T-helper 2 cell treated with Interferon-gamma antibody and Interleukin-4, amounts not matched to agents 100 ng/mL and 5 ng/mL, for 36 hours (primary cell): ENCODE measurements around the gene RPS6KL1. TPM values are rescaled to one million over a fixed set of nuclear protein-coding genes. Genes with fewer than 3 reads are reported as not detected.
"Not testable (repeated sequence)": the region's sequence is repeated elsewhere in the genome, so short reads cannot be mapped to it uniquely, and the experiment has no call there.

Experiments used
- intact Hi-C: fragments of 100-400 bp; cut with micrococcal nuclease; formaldehyde crosslinking; loops from one replicate; pipeline ENCODE4 v1.15.1; 2023
- total RNA-seq: library from RNA; stranded (reverse); gene quantifications from 2 replicates; pipeline ENCODE4 v1.2.3, GENCODE V29; 2022

RPS6KL1 gene
- total RNA-seq, 1 donor from 2014 or later = 9.4 TPM

- intact Hi-C loops = no loop called here
Measured at GRCh38 chr14:74938531-74939495, 15.8 kb upstream of the RPS6KL1 start.

- intact Hi-C loops = no loop called here
Measured at GRCh38 chr14:74937171-74937570, 14.1 kb upstream of the RPS6KL1 start.

- intact Hi-C loops = no loop called here
Measured at GRCh38 chr14:74936731-74937130, 13.7 kb upstream of the RPS6KL1 start.

- intact Hi-C loops = no loop called here
Measured at GRCh38 chr14:74936151-74936550, 13.1 kb upstream of the RPS6KL1 start.

GRCh38 chr14:74935360-74935680 is 12.3 kb upstream of the RPS6KL1 start:
- intact Hi-C loops = no loop called here

GRCh38 chr14:74934476-74935359 is 11.7 kb upstream of the RPS6KL1 start:
- intact Hi-C loops = no loop called here

DNA sequence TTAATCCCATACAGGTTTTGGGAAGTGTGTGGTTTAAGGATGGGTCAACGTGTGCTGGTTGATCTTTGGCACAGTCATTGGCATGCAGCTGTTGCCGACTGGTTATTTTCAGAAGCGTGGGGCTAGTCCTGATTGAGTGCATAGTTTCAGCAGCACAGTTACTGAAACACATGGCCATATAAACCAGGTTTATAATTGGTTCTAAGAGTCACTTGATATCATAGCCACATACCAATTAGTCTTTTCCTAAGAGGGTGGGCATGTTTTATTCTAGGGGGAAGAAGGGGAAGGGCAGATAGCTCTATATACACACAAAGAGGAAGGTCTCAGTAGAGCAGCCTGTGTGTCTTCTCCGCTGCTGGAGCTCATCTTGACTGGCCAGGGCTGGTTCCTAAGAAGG is 11.0 kb upstream of the RPS6KL1 start:
- intact Hi-C loops = no loop called here

GRCh38 chr14:74932936-74933335 is 9.9 kb upstream of the RPS6KL1 start:
- intact Hi-C loops = not testable (repeated sequence)

DNA sequence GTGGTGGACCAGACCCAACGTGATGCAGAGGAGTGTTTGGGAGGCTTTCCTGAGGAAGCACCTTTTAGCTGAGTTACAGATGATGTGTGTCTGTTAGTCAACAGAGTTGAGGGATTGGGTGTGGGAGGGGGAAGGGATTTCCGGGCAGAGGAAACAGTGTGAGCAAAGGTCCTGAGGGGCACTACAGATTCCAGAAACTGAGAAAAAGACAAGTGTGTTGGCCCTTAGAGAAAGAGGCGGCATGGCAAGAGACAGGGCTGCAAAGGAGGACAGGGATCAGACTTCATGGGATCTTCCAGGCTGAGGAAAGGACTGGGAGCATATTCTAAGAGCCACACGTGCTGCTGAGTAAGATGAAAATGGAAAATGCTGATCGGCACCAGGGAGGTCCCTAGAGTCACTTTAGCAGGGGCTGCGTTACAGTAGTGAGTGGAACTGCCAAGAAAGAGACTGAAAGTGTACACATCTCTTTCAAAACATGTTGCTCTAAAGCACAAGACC is 9.4 kb upstream of the RPS6KL1 start:
- intact Hi-C loops = no loop called here

DNA sequence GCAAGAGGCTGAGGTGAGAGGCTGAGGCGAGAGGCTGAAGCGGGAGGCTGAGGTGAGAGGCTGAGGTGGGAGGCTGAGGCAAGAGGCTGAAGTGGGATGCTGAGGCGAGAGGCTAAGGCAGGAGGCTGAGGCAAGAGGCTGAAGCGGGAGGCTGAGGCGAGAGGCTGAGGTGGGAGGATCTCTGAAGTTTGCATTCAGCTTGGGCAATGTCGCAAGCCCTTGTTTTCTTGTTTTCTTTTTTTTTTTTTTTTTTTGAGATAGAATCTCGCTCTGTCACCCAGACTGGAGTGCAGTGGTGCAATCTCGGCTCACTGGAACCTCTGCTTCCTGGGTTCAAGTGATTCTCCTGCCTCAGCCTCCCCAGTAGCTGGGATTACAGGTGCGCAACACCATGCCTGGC is 8.7 kb upstream of the RPS6KL1 start:
- intact Hi-C loops = not testable (repeated sequence)

- intact Hi-C loops = no loop called here
Measured at GRCh38 chr14:74929242-74929641, 6.2 kb upstream of the RPS6KL1 start.

DNA sequence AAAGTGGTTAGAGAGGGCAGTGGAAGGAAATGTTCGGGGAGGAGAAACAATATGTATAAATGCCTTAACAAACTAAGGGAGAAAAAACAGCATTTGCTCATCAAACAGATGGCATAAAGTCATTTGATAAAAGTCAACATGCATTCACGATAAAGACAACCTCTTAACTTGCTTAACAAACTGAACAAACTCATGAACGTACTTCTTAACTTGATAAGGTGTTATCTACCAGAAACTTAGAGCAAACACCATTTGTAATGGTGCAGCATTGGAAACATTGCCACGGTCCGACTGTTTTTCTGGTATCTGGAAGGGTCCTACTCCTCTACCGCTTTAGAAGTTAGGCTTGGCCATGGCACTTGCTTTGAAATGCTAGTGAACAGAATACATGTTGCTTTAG is 4.2 kb upstream of the RPS6KL1 start:
- intact Hi-C loops = no loop called here

DNA sequence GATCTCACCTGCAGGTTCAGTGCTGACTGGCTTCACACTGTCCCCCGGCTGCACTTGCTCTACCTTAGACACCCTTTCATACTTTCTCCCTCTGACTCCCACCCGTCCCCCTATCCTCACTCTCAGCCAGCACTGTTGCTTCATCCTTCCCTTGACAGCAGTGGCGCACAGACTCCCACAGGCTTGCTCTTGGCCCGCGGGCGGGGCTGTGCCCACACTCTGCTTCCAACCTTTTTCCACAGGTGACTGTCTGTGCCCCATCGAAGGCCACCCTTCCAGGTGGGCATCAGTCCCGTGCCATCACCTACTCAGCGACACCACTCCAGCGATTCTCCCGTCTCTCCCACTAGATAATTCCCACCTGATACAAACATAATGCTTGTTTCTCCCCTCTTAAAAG is 1.0 kb upstream of the RPS6KL1 start:
- intact Hi-C loops = no loop called here

GRCh38 chr14:74921987-74922751 is 891 bp downstream of the RPS6KL1 start:
- intact Hi-C loops = no loop called here

DNA sequence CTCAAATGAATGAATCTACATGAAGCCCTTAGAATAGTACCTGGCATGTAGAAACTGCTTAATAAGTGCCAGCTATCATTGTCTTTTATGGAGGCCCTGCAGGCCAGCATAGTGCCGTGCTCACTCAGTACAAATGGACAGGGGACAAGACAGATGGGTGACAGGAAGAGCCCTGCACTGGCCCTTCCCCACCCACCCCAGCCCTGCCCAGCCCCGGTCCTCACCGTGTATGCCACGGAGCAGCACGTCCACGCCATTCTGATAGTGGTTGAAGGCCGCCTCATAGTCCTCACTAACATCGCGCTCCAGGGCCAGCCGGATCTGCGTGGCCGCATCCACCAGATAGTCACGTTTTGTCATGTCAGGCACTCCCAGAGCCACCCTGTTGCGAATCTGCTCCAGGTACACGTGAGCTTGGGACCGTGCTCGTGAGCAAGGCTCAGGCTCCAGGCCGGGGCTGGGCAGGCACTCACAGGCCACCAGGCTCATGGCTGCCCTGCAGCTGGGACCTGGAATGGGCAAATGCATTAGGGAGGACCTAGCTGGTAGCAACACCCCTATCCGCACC is 1.9 kb downstream of the RPS6KL1 start:
- intact Hi-C loops = no loop called here

DNA sequence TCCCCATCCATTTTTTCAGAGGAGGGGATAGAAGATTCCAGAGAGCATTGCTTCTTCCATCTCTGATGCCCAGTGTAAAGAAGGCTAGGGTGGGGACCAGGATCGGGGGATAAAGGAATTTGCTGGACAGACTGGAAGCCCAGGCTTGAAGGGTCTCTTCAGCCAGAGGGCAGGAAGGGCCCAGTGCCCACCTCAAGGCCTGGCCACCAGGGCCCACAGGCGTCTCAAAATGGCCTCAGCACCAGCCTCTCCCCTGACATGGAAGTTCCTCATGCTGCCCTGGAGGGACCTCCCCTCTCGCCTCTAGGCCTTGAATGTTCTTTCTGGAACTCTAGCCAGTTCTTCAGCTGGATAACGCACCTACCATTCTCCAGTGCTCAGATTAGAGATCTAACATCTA is 2.8 kb downstream of the RPS6KL1 start:
- intact Hi-C loops = no loop called here

GRCh38 chr14:74919421-74920165 is 3.5 kb downstream of the RPS6KL1 start:
- intact Hi-C loops = no loop called here

GRCh38 chr14:74918380-74918779 is 4.7 kb downstream of the RPS6KL1 start:
- intact Hi-C loops = no loop called here

- intact Hi-C loops = no loop called here
Measured at GRCh38 chr14:74917646-74918081, 5.4 kb downstream of the RPS6KL1 start.

DNA sequence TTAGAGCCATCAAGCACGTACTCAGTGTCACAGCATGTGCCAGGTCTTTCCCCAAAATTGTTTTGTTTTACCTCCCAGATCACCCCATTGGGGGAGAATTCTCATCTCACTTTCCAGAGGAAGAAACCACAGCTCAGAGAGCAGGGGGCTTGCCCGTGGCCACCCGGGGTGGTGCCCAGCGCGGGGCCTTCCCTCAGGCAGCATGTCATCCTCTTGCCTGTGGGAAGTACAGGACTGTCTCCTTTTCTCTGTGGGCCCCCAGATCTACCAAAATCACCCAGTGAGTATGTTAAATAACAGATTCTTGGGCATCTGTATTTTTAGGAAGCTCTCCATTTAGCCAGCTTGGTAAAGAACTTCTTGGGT is 5.9 kb downstream of the RPS6KL1 start:
- intact Hi-C loops = no loop called here
